ENCODE measurements around the gene SESTD1.

- TF ChIP-seq CTCF (conservative IDR thresholded peaks at IDR 0.05; ENCODE audit: low read depth, low read length): no peak
- TF ChIP-seq NFE2L2 (IDR thresholded peaks at IDR 0.05; ENCODE audit: low read depth, low read length): no peak
- TF ChIP-seq POLR2A (IDR thresholded peaks at IDR 0.05; ENCODE audit: low read depth, low read length): no peak
- TF ChIP-seq RCOR1 (IDR thresholded peaks at IDR 0.05; ENCODE audit: insufficient replicate concordance, low read length): no peak
- TF ChIP-seq USF2 (IDR thresholded peaks at IDR 0.05; ENCODE audit: low read depth, low read length): no peak
- no peak for TF ChIP-seq RFX5 (IDR thresholded peaks at IDR 0.05; ENCODE audit: low read depth, low read length)
Observed at GRCh38 chr2:179311101-179311500, 46.5 kb upstream of the SESTD1 start.
